Body of pancreas (tissue), 4 donors: ENCODE data around the gene ERG.

Source experiments
- CTCF ChIP-seq, 7 experiments: fragments of 450-650 bp in 4 of 7; fragments of 200-600 bp in 3 of 7; sonication (generic) in 3 of 7; IDR thresholded peaks; one replicate each; pipeline ENCODE4 v1.5.1; 2016 to 2019; ENCODE audit warnings: antibody characterized with exemption in 7 of 7
- POLR2A ChIP-seq, 3 donors: fragments of 450-650 bp; IDR thresholded peaks; one replicate each; pipeline ENCODE4 v1.6.1; 2016; ENCODE audit warnings: antibody characterized with exemption in 3 of 3, mild to moderate bottlenecking in 2 of 3

- no peak for TF ChIP-seq CTCF (IDR thresholded peaks at IDR 0.05)
- no peak for TF ChIP-seq POLR2A (IDR thresholded peaks at IDR 0.05)
Observed at GRCh38 chr21:38340131-38340530, 158.1 kb downstream of the ERG start.
